Common myeloid progenitor, CD34-positive (primary cell): Measurements from ENCODE around the gene ACRBP.

Experiments used
- CTCF ChIA-PET: fragments of 350-600 bp; sonication (Branson Sonifier 250); formaldehyde crosslinking; loops from one replicate; lab custom pipeline; 2021; ENCODE audit warnings: antibody characterized with exemption; lab: Charles Lee
- POLR2A ChIA-PET: fragments of 350-600 bp; sonication (Branson Sonifier 250); formaldehyde crosslinking; loops from one replicate; lab custom pipeline; 2021; ENCODE audit warnings: antibody characterized with exemption; lab: Charles Lee
- DNase-seq, 3 donors: peaks; one replicate each; pipeline versions ENCODE4 v3.0.0 to v3.0.0-alpha.2; 2013
- H3K27ac ChIP-seq, 2 experiments: 1 replicate in 1 of 2; 2 replicates in 1 of 2; pipeline ENCODE4 v1.7.0; 2013; ENCODE audit warnings: inconsistent platforms in 2 of 2, low read length in 2 of 2, mild to moderate bottlenecking in 2 of 2, low read depth in 1 of 2, moderate library complexity in 1 of 2; ENCODE audit not compliant: severe bottlenecking in 2 of 2, insufficient read depth in 1 of 2, poor library complexity in 1 of 2
- H3K27me3 ChIP-seq, 5 experiments: replicated peaks in 2 of 5; 1 replicate in 3 of 5; 2 replicates in 2 of 5; pipeline versions ENCODE4 v1.6.1 to v1.7.0; 2013; ENCODE audit warnings: low read length in 4 of 5, mild to moderate bottlenecking in 2 of 5, moderate library complexity in 2 of 5, inconsistent platforms in 1 of 5; ENCODE audit not compliant: insufficient read depth in 5 of 5, control insufficient read depth in 4 of 5
- H3K36me3 ChIP-seq, 4 experiments: 1 replicate in 2 of 4; 2 replicates in 2 of 4; pipeline versions ENCODE4 v1.6.1 to v1.7.0; 2013; ENCODE audit warnings: low read length in 3 of 4, control low read depth in 1 of 4, mild to moderate bottlenecking in 1 of 4; ENCODE audit not compliant: control insufficient read depth in 4 of 4, insufficient read depth in 4 of 4
- H3K4me1 ChIP-seq, 4 experiments: 1 replicate in 3 of 4; 2 replicates in 1 of 4; pipeline versions ENCODE4 v1.6.1 to v1.7.1; 2013; ENCODE audit warnings: low read length in 3 of 4, mild to moderate bottlenecking in 3 of 4, control low read depth in 1 of 4, inconsistent platforms in 1 of 4, moderate library complexity in 1 of 4; ENCODE audit not compliant: control insufficient read depth in 4 of 4, insufficient read depth in 4 of 4; ENCODE audit errors: control extremely low read depth in 1 of 4
- H3K4me3 ChIP-seq, 7 experiments: 1 replicate in 4 of 7; 2 replicates in 3 of 7; pipeline versions ENCODE4 v1.5.1 to v1.7.0; 2013; ENCODE audit warnings: mild to moderate bottlenecking in 7 of 7, low read length in 6 of 7, moderate library complexity in 6 of 7, inconsistent platforms in 2 of 7, low read depth in 2 of 7, control low read depth in 1 of 7; ENCODE audit not compliant: insufficient read depth in 4 of 7, control insufficient read depth in 1 of 7; ENCODE audit errors: extremely low read depth in 1 of 7
- H3K9me3 ChIP-seq, 5 experiments: 1 replicate in 4 of 5; 2 replicates in 1 of 5; pipeline versions ENCODE4 v1.6.1 to v1.7.1; 2013; ENCODE audit warnings: low read length in 4 of 5, mild to moderate bottlenecking in 2 of 5, inconsistent platforms in 1 of 5, low read depth in 1 of 5, moderate library complexity in 1 of 5; ENCODE audit not compliant: control insufficient read depth in 4 of 5, insufficient read depth in 2 of 5; ENCODE audit errors: control extremely low read depth in 1 of 5
- WGBS: methylation state at CpG from one replicate; pipeline ENCODE4 v1.1.5; 2013; ENCODE audit not compliant: insufficient coverage; 5-methylcytosine and 5-hydroxymethylcytosine counted together

ACRBP gene

GRCh38 chr12:6613776-6614512 lies 33.3 kb downstream of the ACRBP start:
- Histone ChIP-seq H3K27me3 (no peaks in the 10 kb centered on the region), H3K36me3 (no peaks in the 10 kb centered on the region), H3K4me1 (peaks cover 16 to 65% (median 49%) of the 10 kb centered on the region in 4 experiments), H3K4me3 (no peak overlapping the region), H3K27ac (peak overlapping the region in 1 of 2 experiments; percentile 72), H3K9me3 (no peaks in the 10 kb centered on the region)
- CTCF ChIA-PET = interaction anchor here (0.7 to 3.2 kb wide), 11 partner anchors 10 to 82 kb away, joined by 3 to 12 read pairs (median 5); partner anchors contain the start of gene ZNF384
- DNase-seq = peak; percentile 96 to 99 (median 98)
- WGBS = 16% methylated on average over 10 of the region's 21 CpGs
- POLR2A ChIA-PET = interaction anchor here (1.6 to 3.3 kb wide), 2 partner anchors 46 to 75 kb away, joined by 3 to 14 read pairs; partner anchors contain the start of genes NOP2 and ZNF384

DNA sequence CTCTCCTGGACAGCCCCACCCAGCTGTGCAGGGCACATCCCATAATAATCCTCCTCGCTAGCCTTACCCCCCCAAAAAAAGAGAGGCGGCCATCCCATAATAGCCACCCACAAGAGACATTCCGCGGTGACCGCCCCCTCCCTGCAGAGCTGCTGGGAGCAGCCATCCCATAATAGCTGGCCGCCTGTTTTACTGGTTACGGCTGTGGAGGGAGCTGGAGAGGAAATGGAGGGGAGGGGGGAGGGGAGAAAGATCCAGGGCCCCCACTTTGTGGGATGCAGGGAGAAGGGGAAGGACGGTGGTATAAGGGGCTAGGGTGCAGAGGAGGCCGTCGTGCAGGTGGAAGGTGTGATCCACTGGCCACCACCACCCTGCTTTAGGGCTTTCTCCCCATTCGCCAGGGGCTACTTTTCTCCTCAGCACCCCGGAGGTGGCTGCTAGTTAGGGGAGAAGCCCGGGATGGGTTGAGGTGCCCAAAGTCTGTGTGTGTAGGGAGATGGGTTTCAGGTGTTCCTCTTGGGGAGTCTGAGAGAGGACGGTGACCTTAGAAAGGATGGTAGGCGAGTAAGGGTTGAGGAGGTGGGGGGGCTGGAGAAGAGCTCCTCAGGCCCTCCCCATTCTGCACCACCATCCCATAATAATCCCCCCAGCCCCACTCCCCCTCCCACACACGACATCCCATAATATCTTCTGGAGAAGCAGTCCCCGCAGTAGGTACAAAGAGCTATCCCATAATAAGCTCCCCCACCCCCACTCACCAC lies 34.0 kb downstream of the ACRBP start:
- CTCF ChIA-PET = interaction anchor here (0.6 to 3.2 kb wide), 12 partner anchors 7 to 268 kb away, joined by 3 to 12 read pairs (median 3); partner anchors contain the start of gene ZNF384

GRCh38 chr12:6612652-6613014 lies 34.6 kb downstream of the ACRBP start:
- H3K27ac ChIP-seq = peak overlapping the region in 1 of 2 experiments; percentile 78
- DNase-seq = no peak
- POLR2A ChIA-PET = interaction anchor here (0.6 to 3.3 kb wide), 3 partner anchors 8 to 117 kb away, joined by 3 to 14 read pairs (median 5); partner anchors contain the start of gene ZNF384
- no peaks in the 10 kb centered on the region for H3K9me3 ChIP-seq
- 57% methylated on average over 6 of the region's 7 CpGs for WGBS
- H3K4me1 ChIP-seq = peaks cover 16 to 65% (median 50%) of the 10 kb centered on the region in 4 experiments
- H3K27me3 ChIP-seq = no peaks in the 10 kb centered on the region
- H3K4me3 ChIP-seq = peak overlapping the region in 5 of 7 experiments; percentile 3 to 66 (median 51)
- CTCF ChIA-PET = interaction anchor here (0.6 to 3.2 kb wide), 7 partner anchors 8 to 269 kb away, joined by 3 to 12 read pairs (median 3); no protein-coding TSS in a partner anchor
- H3K36me3 ChIP-seq = no peaks in the 10 kb centered on the region

More for the DNA sequence above, 34.0 kb downstream of the ACRBP start:
- Histone ChIP-seq H3K27ac (peak overlapping the region in 1 of 2 experiments; percentile 78), H3K9me3 (no peaks in the 10 kb centered on the region), H3K27me3 (no peaks in the 10 kb centered on the region), H3K4me1 (peaks cover 16 to 65% (median 47%) of the 10 kb centered on the region in 4 experiments), H3K36me3 (no peaks in the 10 kb centered on the region), H3K4me3 (peak overlapping the region in 6 of 7 experiments; percentile 4 to 66 (median 48))
- POLR2A ChIA-PET = interaction anchor here (0.6 to 3.3 kb wide), 4 partner anchors 8 to 118 kb away, joined by 3 to 14 read pairs (median 4); partner anchors contain the start of genes NOP2 and ZNF384
- 0% methylated on average over 4 of the region's 17 CpGs for WGBS
- DNase-seq = peak in 2 of 3 donors; percentile 49 to 64

DNA sequence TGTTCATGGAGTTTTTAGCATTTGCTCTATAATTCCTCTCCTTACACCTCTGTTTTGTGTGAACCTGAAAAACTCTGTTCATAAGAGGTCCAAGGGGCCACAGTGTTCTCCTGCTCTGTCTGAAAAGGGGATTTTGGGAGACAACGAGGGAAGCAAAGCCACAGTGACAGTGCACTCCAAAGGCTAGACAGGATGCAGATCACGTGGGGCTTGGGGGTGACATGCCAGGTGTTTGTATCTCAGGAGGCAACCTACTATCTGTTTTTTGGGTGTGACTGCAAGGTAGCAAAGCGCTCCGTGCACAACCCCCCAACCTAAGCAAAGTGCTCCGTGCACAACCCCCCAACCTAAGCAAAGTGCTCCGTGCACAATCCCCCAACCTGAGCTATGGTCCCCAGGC lies 35.0 kb downstream of the ACRBP start:
- peaks cover 16 to 66% (median 51%) of the 10 kb centered on the region in 4 experiments for H3K4me1 ChIP-seq
- ChIA-PET CTCF (interaction anchor here (0.6 to 1.0 kb wide), 3 partner anchors 8 to 142 kb away, joined by 3 read pairs; no protein-coding TSS in a partner anchor), POLR2A (interaction anchor here (3.3 kb wide), 1 partner anchor 77 kb away, joined by 14 read pairs; the partner anchor contains the start of gene ZNF384)
- H3K9me3 ChIP-seq = no peaks in the 10 kb centered on the region
- peak overlapping the region in 2 of 7 experiments; percentile 3 to 66 for H3K4me3 ChIP-seq
- WGBS = 64% methylated on average over 4 of the region's 6 CpGs
- H3K27me3 ChIP-seq = no peaks in the 10 kb centered on the region
- H3K27ac ChIP-seq = peak overlapping the region in 1 of 2 experiments; percentile 78
- DNase-seq = no peak
- no peaks in the 10 kb centered on the region for H3K36me3 ChIP-seq

- DNase-seq = peak in 2 of 3 donors; percentile 68 to 76
- 23% methylated on average over 4 of the region's 8 CpGs for WGBS
- H3K36me3 ChIP-seq = peaks cover 0 to 17% (median 4%) of the 10 kb centered on the region in 4 experiments
- CTCF ChIA-PET = interaction anchor here (1.1 to 1.2 kb wide), 2 partner anchors 12 to 78 kb away, joined by 3 to 4 read pairs; no protein-coding TSS in a partner anchor
- H3K27ac ChIP-seq = peak overlapping the region in 1 of 2 experiments; percentile 58
- no peak overlapping the region for H3K4me3 ChIP-seq
- POLR2A ChIA-PET = interaction anchor here (0.9 kb wide), 1 partner anchor 80 kb away, joined by 3 read pairs; the partner anchor contains the start of gene ZNF384
- H3K9me3 ChIP-seq = no peaks in the 10 kb centered on the region
- H3K27me3 ChIP-seq = no peaks in the 10 kb centered on the region
- peaks cover 30 to 72% (median 62%) of the 10 kb centered on the region in 4 experiments for H3K4me1 ChIP-seq
Observed at GRCh38 chr12:6608592-6609281, 38.5 kb downstream of the ACRBP start.
